GM23338 (cell line): ENCODE data around the gene LRMDA.

ENCODE experiments used
- EZH2 ChIP-seq: fragments of 200-600 bp; sonication (generic); IDR thresholded peaks from one replicate; pipeline ENCODE4 v1.8.0; 2017; ENCODE audit warnings: antibody characterized with exemption, mild to moderate bottlenecking, low read depth; ENCODE audit not compliant: unreplicated experiment
- EZH2phosphoT487 ChIP-seq: fragments of 200-600 bp; sonication (generic); IDR thresholded peaks from one replicate; pipeline ENCODE4 v1.8.1; 2018; ENCODE audit warnings: antibody characterized with exemption; ENCODE audit not compliant: unreplicated experiment
- NANOG ChIP-seq: IDR thresholded peaks from 2 replicates; pipeline ENCODE4 v1.6.1; 2016; ENCODE audit warnings: antibody characterized with exemption, borderline replicate concordance
- POLR2AphosphoS5 ChIP-seq: IDR thresholded peaks from 2 replicates; pipeline ENCODE4 v1.6.1; 2016; ENCODE audit warnings: antibody characterized with exemption, low read depth
- ZNF331 ChIP-seq: fragments of 250-450 bp; sonication (Bioruptor Pico); IDR thresholded peaks from 2 replicates; pipeline ENCODE4 v1.5.0; 2020; ENCODE audit warnings: low read depth, mild to moderate bottlenecking, moderate library complexity
- TF ChIP-seq, protein P1 (sequence below), 2 experiments: fragments of 200-600 bp in 1 of 2; sonication (generic) in 1 of 2; conservative IDR thresholded peaks; 2 replicates each; pipeline versions ENCODE4 v1.5.1 to v1.6.1; 2016 to 2017; ENCODE audit warnings: antibody characterized with exemption in 2 of 2, low read depth in 2 of 2, mild to moderate bottlenecking in 2 of 2, moderate library complexity in 1 of 2
- TF ChIP-seq, protein P2 (sequence below): IDR thresholded peaks from one replicate; pipeline ENCODE4 v1.6.1; 2018; ENCODE audit warnings: antibody characterized with exemption; ENCODE audit not compliant: unreplicated experiment

DNA sequence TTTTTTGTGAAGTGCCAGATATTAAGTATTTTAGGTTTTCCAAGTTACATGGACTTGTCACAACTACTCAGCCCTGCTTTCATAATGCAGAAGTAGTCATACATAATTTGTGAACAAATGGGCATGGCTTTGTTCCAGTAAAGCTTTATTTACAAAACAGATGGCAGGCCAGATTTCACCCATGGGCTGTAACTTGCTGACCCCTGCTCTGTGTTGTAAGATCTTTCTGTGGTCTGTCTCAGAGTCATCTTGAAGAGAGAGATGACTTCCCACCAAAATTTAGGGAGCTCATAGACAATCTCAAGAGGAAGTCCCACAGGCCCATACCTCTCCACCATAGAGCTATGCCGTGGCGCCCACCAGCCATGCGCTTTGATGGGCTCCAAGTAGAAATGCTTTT is 616.1 kb downstream of the LRMDA start:
- TF ChIP-seq, protein P1, sequence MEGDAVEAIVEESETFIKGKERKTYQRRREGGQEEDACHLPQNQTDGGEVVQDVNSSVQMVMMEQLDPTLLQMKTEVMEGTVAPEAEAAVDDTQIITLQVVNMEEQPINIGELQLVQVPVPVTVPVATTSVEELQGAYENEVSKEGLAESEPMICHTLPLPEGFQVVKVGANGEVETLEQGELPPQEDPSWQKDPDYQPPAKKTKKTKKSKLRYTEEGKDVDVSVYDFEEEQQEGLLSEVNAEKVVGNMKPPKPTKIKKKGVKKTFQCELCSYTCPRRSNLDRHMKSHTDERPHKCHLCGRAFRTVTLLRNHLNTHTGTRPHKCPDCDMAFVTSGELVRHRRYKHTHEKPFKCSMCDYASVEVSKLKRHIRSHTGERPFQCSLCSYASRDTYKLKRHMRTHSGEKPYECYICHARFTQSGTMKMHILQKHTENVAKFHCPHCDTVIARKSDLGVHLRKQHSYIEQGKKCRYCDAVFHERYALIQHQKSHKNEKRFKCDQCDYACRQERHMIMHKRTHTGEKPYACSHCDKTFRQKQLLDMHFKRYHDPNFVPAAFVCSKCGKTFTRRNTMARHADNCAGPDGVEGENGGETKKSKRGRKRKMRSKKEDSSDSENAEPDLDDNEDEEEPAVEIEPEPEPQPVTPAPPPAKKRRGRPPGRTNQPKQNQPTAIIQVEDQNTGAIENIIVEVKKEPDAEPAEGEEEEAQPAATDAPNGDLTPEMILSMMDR (conservative IDR thresholded peaks at IDR 0.05; ENCODE audit: low read depth in 2 of 2): no peak
- no peak for TF ChIP-seq ZNF331 (CRISPR knock-in tag)
- TF ChIP-seq, protein P2, sequence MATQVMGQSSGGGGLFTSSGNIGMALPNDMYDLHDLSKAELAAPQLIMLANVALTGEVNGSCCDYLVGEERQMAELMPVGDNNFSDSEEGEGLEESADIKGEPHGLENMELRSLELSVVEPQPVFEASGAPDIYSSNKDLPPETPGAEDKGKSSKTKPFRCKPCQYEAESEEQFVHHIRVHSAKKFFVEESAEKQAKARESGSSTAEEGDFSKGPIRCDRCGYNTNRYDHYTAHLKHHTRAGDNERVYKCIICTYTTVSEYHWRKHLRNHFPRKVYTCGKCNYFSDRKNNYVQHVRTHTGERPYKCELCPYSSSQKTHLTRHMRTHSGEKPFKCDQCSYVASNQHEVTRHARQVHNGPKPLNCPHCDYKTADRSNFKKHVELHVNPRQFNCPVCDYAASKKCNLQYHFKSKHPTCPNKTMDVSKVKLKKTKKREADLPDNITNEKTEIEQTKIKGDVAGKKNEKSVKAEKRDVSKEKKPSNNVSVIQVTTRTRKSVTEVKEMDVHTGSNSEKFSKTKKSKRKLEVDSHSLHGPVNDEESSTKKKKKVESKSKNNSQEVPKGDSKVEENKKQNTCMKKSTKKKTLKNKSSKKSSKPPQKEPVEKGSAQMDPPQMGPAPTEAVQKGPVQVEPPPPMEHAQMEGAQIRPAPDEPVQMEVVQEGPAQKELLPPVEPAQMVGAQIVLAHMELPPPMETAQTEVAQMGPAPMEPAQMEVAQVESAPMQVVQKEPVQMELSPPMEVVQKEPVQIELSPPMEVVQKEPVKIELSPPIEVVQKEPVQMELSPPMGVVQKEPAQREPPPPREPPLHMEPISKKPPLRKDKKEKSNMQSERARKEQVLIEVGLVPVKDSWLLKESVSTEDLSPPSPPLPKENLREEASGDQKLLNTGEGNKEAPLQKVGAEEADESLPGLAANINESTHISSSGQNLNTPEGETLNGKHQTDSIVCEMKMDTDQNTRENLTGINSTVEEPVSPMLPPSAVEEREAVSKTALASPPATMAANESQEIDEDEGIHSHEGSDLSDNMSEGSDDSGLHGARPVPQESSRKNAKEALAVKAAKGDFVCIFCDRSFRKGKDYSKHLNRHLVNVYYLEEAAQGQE: no peak
- no peak for TF ChIP-seq EZH2
- no peak for TF ChIP-seq POLR2AphosphoS5
- no peak for TF ChIP-seq NANOG
- no peak for TF ChIP-seq EZH2phosphoT487
